ENCODE results near the gene PLP1.

PLP1 gene

GRCh38 chrX:103831803-103832544, 55.3 kb downstream of the PLP1 start, which contains the start of gene RAB9B:
RAB9B (minus strand) TSS chrX:103832257; CDS start chrX:103825784, 6,473 bp downstream.
- no peak for DNase-seq

- DNase-seq: no peak
Observed at GRCh38 chrX:103839404-103839803, 62.8 kb downstream of the PLP1 start.

All from GF-D8 (cell line).